ENCODE results near the gene CYP39A1. TPM values are rescaled to one million over a fixed set of nuclear protein-coding genes. Genes with fewer than 3 reads are reported as not detected.
"Not testable (repeated sequence)": the region's sequence is repeated elsewhere in the genome, so short reads cannot be mapped to it uniquely, and the experiment has no call there.

The CYP39A1 gene
- polyA plus RNA-seq, 1 experiment = not detected

DNA sequence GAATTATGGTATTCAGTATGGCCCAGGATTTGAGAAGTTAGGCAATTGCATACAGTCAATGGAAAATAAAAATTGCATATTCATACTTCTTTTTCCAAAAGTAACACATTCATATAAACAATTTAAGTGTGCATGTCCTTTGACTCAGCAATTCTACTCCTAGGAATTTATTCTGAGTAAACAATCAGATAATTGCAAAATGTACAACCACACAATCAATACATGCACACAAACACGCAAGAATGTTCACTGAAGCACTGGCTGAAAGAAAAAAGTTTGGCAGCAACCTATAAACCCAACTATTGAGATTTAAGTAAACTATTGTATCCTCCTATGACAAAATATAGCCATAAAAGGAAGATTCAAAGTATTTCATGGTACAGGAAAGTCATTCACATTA lies 1.6 kb downstream of the CYP39A1 start:
- TF ChIP-seq, protein P1, sequence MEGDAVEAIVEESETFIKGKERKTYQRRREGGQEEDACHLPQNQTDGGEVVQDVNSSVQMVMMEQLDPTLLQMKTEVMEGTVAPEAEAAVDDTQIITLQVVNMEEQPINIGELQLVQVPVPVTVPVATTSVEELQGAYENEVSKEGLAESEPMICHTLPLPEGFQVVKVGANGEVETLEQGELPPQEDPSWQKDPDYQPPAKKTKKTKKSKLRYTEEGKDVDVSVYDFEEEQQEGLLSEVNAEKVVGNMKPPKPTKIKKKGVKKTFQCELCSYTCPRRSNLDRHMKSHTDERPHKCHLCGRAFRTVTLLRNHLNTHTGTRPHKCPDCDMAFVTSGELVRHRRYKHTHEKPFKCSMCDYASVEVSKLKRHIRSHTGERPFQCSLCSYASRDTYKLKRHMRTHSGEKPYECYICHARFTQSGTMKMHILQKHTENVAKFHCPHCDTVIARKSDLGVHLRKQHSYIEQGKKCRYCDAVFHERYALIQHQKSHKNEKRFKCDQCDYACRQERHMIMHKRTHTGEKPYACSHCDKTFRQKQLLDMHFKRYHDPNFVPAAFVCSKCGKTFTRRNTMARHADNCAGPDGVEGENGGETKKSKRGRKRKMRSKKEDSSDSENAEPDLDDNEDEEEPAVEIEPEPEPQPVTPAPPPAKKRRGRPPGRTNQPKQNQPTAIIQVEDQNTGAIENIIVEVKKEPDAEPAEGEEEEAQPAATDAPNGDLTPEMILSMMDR (IDR thresholded peaks at IDR 0.05; ENCODE audit: insufficient read depth, low read depth, low read length) = no peak
- no peak overlapping the region for H3K4me3 ChIP-seq (ENCODE audit: low read depth, low read length)
- ChIA-PET POLR2A (no interaction called here), CTCF (no interaction called here)
- DNase-seq (ENCODE audit: low read depth) = no peak
- no peaks in the 10 kb centered on the region for H3K36me3 ChIP-seq (ENCODE audit: control insufficient read depth, insufficient read depth, low read length)
- peaks cover 3% of the 10 kb centered on the region; the same call in 1 of the 2 replicates for H3K27me3 ChIP-seq (ENCODE audit: control insufficient read depth, insufficient read depth, low read length)

DNA sequence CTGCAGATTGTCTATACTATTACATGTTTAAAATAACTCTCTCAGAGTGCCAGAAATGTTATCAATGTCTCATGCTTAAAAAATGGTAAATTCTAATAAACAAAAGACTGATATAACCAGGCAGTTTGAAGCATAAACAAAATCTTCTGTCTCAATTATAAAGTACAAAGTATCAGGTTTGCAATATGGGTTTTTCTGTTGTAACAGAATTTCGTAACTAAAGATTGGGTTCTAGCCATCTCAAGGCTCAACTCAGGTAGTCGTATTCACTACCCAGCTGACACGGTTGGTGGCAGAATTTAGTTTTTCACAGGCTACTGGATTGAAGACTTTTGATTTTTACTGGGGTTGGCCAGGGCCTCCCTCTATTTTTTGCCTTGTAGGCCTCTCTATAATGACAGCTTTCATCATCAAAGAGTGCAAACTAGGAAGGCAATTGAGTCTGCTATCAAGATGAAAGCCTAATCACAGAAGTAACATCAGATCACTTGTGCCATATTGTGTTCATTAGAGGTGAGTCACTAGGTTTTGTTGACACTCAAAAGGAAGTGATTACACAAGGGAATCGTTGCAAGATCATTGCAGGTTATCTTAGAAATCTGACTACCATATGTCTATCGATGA lies 3.6 kb downstream of the CYP39A1 start:
- TF ChIP-seq, protein P1 (IDR thresholded peaks at IDR 0.05; ENCODE audit: insufficient read depth, low read depth, low read length) = no peak
- ChIA-PET POLR2A (no interaction called here), CTCF (no interaction called here)
- Histone ChIP-seq H3K27me3 (ENCODE audit: control insufficient read depth, insufficient read depth, low read length) (peaks cover 3% of the 10 kb centered on the region; the same call in 1 of the 2 replicates), H3K4me3 (ENCODE audit: low read depth, low read length) (no peak overlapping the region), H3K36me3 (ENCODE audit: control insufficient read depth, insufficient read depth, low read length) (no peaks in the 10 kb centered on the region)
- no peak for DNase-seq (ENCODE audit: low read depth)

DNA sequence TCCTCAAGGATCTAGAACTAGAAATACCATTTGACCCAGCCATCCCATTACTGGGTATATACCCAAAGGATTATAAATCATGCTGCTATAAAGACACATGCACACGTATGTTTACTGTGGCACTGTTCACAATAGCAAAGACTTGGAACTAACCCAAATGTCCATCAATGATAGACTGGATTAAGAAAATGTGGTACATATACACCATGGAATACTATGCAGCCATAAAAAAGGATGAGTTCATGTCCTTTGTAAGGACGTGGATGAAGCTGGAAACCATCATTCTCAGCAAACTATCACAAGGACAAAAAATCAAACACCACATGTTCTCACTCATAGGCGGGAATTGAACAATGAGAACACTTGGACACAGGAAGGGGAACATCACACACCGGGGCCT lies 4.5 kb downstream of the CYP39A1 start:
- H3K36me3 ChIP-seq (ENCODE audit: control insufficient read depth, insufficient read depth, low read length); POLR2A ChIA-PET; CTCF ChIA-PET; H3K4me3 ChIP-seq (ENCODE audit: low read depth, low read length); H3K27me3 ChIP-seq (ENCODE audit: control insufficient read depth, insufficient read depth, low read length); DNase-seq (ENCODE audit: low read depth): not testable (repeated sequence)

DNA sequence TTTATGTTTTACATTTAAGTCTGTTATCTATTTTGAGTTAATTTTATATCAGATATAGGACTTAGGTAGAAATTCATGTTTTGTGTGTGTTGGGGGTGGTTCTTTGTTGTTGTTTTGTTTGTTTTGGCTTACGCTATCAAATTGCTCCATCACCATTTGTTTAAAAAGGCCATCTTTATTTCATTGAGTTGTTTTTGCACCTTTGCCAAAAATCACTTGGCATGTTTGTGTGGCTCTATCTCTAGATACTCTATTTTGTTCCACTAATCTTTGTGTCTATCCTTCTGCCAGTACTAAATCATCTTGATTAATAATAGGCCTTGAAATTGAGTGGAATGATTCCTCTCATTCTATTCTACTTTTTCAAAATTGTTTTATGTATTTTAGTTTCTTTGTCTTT lies 7.4 kb downstream of the CYP39A1 start:
- ChIA-PET CTCF (no interaction called here), POLR2A (no interaction called here)
- TF ChIP-seq, protein P1 (IDR thresholded peaks at IDR 0.05; ENCODE audit: insufficient read depth, low read depth, low read length) = no peak
- Histone ChIP-seq H3K27me3 (ENCODE audit: control insufficient read depth, insufficient read depth, low read length) (no peaks in the 10 kb centered on the region), H3K4me3 (ENCODE audit: low read depth, low read length) (no peak overlapping the region), H3K36me3 (ENCODE audit: control insufficient read depth, insufficient read depth, low read length) (no peaks in the 10 kb centered on the region)
- DNase-seq (ENCODE audit: low read depth) = no peak

DNA sequence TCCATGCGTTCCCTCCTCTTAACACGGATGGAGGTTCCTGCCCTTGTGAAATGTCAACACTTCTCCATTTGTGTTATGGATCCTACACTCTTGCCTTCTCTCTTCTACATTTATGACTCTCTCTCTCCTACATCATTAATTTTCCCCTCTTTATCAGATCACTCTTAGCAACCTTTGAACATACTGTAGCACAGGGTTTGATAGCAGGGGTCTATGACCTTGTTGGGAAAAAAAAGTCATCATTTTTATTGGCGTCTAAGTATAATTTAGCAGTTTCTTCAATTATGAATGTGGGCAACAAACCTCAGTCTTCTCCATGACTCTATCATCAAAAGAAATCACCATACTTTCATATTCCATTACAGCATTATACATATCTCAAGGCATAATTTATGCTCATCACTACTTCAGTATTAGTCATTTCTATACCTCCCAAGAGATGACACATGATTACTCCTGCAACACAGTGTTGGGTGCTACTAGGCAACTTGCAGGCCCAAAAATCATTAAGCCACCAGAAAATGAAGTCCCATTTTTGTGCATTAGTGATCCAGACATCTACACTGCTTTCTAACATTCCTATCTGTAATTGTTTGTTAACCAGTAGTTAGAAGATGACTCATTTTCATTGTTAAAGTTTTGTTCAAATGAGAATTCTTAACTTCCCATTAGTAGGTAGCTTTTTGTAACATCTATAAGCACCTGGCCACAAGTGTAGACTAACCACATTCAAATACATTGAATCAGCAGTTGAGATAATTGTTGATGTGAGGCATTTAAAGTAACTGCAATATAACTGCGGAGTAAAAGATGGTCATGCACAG lies 9.5 kb downstream of the CYP39A1 start:
- no peak overlapping the region for H3K4me3 ChIP-seq (ENCODE audit: low read depth, low read length)
- ChIA-PET POLR2A (no interaction called here), CTCF (no interaction called here)
- no peaks in the 10 kb centered on the region for H3K27me3 ChIP-seq (ENCODE audit: control insufficient read depth, insufficient read depth, low read length)
- H3K36me3 ChIP-seq (ENCODE audit: control insufficient read depth, insufficient read depth, low read length) = no peaks in the 10 kb centered on the region
- DNase-seq (ENCODE audit: low read depth) = no peak
- TF ChIP-seq, protein P1 (IDR thresholded peaks at IDR 0.05; ENCODE audit: insufficient read depth, low read depth, low read length) = no peak

Measured in BJ (cell line).